Sigmoid colon (tissue), 7 donors: ENCODE measurements around the gene GABBR2. TPM values are rescaled to one million over a fixed set of nuclear protein-coding genes. Genes with fewer than 3 reads are reported as not detected.

Experiments
- DNase-seq: peaks from one replicate; pipeline ENCODE4 v3.0.0-alpha.2; 2019
- H3K27ac ChIP-seq, 4 donors: fragments of 200-600 bp; sonication (generic); one replicate each; pipeline ENCODE4 v1.5.1; 2016 to 2019; ENCODE audit warnings: mild to moderate bottlenecking in 1 of 4
- H3K27me3 ChIP-seq, 3 donors: fragments of 200-600 bp; sonication (generic); one replicate each; pipeline ENCODE4 v1.5.1; 2019; ENCODE audit warnings: mild to moderate bottlenecking in 1 of 3
- H3K36me3 ChIP-seq, 4 donors: fragments of 200-600 bp; sonication (generic); one replicate each; pipeline ENCODE4 v1.5.1; 2016 to 2019
- H3K4me1 ChIP-seq, 4 donors: fragments of 200-600 bp; sonication (generic); one replicate each; pipeline ENCODE4 v1.5.1; 2017 to 2019
- H3K4me3 ChIP-seq, 4 donors: fragments of 200-600 bp; sonication (generic); one replicate each; pipeline ENCODE4 v1.5.1; 2017 to 2019; ENCODE audit warnings: mild to moderate bottlenecking in 2 of 4, moderate library complexity in 1 of 4
- H3K9me3 ChIP-seq, 4 donors: fragments of 200-600 bp in 3 of 4; sonication (generic) in 3 of 4; one replicate each; pipeline versions ENCODE4 v1.5.1 to v1.6.1; 2013 to 2019
- CTCF ChIP-seq, 4 experiments: fragments of 450-650 bp in 3 of 4; fragments of 200-600 bp in 1 of 4; IDR thresholded peaks; one replicate each; pipeline ENCODE4 v1.5.1; 2016 to 2019; ENCODE audit warnings: antibody characterized with exemption in 4 of 4, mild to moderate bottlenecking in 3 of 4, moderate library complexity in 2 of 4
- EP300 ChIP-seq, 4 donors: sonication (generic); formaldehyde crosslinking; IDR thresholded peaks; one replicate each; pipeline ENCODE4 v1.6.1; 2017; ENCODE audit warnings: antibody characterized with exemption in 4 of 4
- POLR2A ChIP-seq, 2 donors: fragments of 450-650 bp; IDR thresholded peaks; one replicate each; pipeline ENCODE4 v1.6.1; 2016; ENCODE audit warnings: antibody characterized with exemption in 2 of 2, mild to moderate bottlenecking in 2 of 2, moderate library complexity in 2 of 2
- POLR2AphosphoS5 ChIP-seq, 4 donors: sonication (generic); formaldehyde crosslinking; IDR thresholded peaks; one replicate each; pipeline ENCODE4 v1.6.1; 2017; ENCODE audit warnings: antibody characterized with exemption in 4 of 4
- WGBS, 2 donors: extraction: QIAGEN DNeasy Blood & Tissue Kit; methylation state at CpG; one replicate each; pipeline ENCODE4 v1.1.7; 2013; 5-methylcytosine and 5-hydroxymethylcytosine counted together
- intact Hi-C: fragments of 100-400 bp; cut with DNase I; formaldehyde crosslinking; loops from one replicate; pipeline ENCODE4 v1.15.1; 2023
- polyA plus RNA-seq, 3 donors: library from polyadenylated mRNA; stranded (reverse); fragments of 200-250 nt; gene quantifications; one replicate each; pipeline ENCODE4 v1.2.3, GENCODE V29; 2013
- total RNA-seq, 4 donors: library from RNA; depleted of rRNA; stranded (reverse); fragments of >200 nt; gene quantifications; one replicate each; pipeline ENCODE4 v1.1.0, GENCODE V29; 2016
- donor health status: healthy with polysubstance abuse.
- donor health status: Bipolar disorder and iron deficiency.
- donor health status: healthy.

GABBR2 gene
- total and polyA plus RNA-seq, 7 donors: under 0.01 to 0.04 (median under 0.01) TPM; not detected in 4

DNA sequence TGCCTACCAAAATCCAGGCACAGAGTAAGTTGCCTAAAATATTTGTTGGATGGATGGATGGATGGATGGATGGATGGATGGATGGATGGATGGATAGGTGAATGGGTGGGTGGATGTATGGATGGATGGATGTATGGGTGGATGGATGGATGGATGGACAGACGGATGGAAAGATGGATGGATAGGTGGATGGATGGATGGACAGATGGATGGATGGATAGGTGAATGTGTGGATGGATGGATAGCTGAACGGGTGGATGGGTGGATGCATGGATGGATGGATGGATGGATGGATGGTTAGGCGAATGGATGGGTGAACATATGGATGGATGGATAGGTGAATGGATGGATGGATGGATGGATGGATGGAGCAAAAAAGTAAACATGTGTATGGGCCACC is 131.9 kb downstream of the GABBR2 start:
- no peaks in the 10 kb centered on the region for H3K27me3 ChIP-seq
- H3K36me3 ChIP-seq: no peaks in the 10 kb centered on the region
- DNase-seq: no peak
- no peaks in the 10 kb centered on the region for H3K4me1 ChIP-seq
- WGBS, 2 donors: 91 to 94% methylated on average over 3 of the region's 3 CpGs
- TF ChIP-seq POLR2A (IDR thresholded peaks at IDR 0.05) (no peak), POLR2AphosphoS5 (IDR thresholded peaks at IDR 0.05) (no peak), EP300 (IDR thresholded peaks at IDR 0.05) (no peak), CTCF (IDR thresholded peaks at IDR 0.05) (no peak)
- H3K27ac ChIP-seq: no peak overlapping the region
- intact Hi-C loops: no loop called here
- H3K9me3 ChIP-seq: no peaks in the 10 kb centered on the region
- no peak overlapping the region for H3K4me3 ChIP-seq

GRCh38 chr9:98576354-98576753 is 132.4 kb downstream of the GABBR2 start:
- no peak overlapping the region for H3K4me3 ChIP-seq
- DNase-seq: no peak
- H3K27ac ChIP-seq: no peak overlapping the region
- WGBS, 2 donors: 78 to 90% methylated on average over 3 of the region's 3 CpGs
- no peaks in the 10 kb centered on the region for H3K36me3 ChIP-seq
- no peaks in the 10 kb centered on the region for H3K4me1 ChIP-seq
- H3K9me3 ChIP-seq: no peaks in the 10 kb centered on the region
- H3K27me3 ChIP-seq: no peaks in the 10 kb centered on the region
- intact Hi-C loops: no loop called here
- TF ChIP-seq EP300 (IDR thresholded peaks at IDR 0.05) (no peak), CTCF (IDR thresholded peaks at IDR 0.05) (no peak), POLR2A (IDR thresholded peaks at IDR 0.05) (no peak), POLR2AphosphoS5 (IDR thresholded peaks at IDR 0.05) (no peak)

DNA sequence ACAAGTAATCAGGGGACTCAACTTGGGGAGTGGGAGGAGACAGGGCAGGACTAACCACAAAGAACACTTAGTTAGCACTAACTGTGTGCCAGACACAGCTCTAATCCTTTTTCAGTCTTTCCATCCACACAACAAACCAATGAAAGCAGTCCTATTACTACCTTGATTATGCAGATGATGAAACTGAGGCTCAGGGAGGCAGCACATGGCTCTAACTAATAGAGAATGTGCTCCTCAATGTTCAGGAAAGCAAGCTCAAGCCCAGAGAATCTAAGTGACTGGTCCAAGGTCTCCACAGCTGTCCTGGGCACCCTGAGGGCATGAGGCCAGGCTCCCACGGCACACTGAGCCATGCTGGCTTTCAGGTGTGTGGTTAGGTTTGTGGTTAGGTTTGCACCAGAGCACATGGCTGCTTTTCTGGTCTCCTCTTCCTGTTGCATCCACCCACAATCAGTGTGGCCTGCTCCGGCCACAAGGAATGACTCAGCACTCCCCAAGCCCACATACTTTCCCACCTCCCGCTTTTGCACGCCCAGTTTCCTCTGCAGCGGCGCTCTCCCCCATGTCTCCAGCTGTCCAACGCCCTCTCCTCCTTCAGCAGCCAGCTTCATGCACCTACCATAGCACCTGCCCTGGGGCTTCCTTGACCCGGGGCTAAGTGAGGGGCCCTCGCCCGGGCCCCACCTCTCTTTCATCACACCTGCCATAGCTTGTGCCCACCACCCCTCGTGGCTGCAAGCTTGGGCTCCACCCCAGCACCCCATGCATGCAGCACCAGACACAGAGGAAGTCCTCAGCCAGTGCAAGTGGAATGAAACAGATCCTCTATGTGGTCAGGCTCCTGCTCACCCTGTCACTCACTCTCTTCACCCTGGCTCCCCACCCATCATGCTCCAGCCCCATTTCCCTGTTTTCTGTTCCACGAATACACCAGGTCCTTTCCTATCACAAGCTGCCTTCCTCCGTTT is 133.1 kb downstream of the GABBR2 start:
- Histone ChIP-seq H3K9me3 (no peaks in the 10 kb centered on the region), H3K4me1 (no peaks in the 10 kb centered on the region), H3K27me3 (no peaks in the 10 kb centered on the region), H3K27ac (no peak overlapping the region), H3K4me3 (no peak overlapping the region), H3K36me3 (no peaks in the 10 kb centered on the region)
- 43 to 67% methylated on average over 13 of the region's 13 CpGs for WGBS, 2 donors
- TF ChIP-seq CTCF (IDR thresholded peaks at IDR 0.05): no peak
- no peak for TF ChIP-seq POLR2A (IDR thresholded peaks at IDR 0.05)
- no peak for TF ChIP-seq POLR2AphosphoS5 (IDR thresholded peaks at IDR 0.05)
- no peak for TF ChIP-seq EP300 (IDR thresholded peaks at IDR 0.05)
- DNase-seq: no peak
- intact Hi-C loops: no loop called here

- no peak for DNase-seq
- Histone ChIP-seq H3K9me3 (no peaks in the 10 kb centered on the region), H3K36me3 (no peaks in the 10 kb centered on the region), H3K27ac (no peak overlapping the region), H3K4me1 (no peaks in the 10 kb centered on the region), H3K27me3 (no peaks in the 10 kb centered on the region), H3K4me3 (no peak overlapping the region)
- 83 to 85% methylated on average over 5 of the region's 5 CpGs for WGBS, 2 donors
- TF ChIP-seq POLR2A (IDR thresholded peaks at IDR 0.05): no peak
- intact Hi-C loops: no loop called here
Observed at GRCh38 chr9:98573749-98574278, 134.9 kb downstream of the GABBR2 start.

DNA sequence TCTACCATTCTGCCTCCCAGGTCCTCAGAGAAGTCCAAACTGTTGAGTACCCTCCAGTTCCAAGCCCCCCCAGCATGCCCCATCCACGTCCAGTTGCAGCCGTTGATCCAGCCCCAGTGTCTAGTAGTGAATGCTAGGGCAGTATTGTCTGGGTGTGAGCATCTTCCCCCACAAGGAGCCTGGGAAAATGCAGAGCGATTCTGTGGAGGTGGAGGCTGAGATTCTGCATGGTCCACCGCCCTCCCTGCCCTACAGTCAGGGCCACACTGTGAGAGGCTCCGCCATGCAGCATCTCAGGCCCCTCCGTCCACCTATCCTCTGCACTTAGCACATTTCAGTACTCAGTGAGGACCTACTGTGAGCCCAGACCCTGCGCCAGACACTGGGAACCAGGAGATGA is 135.9 kb downstream of the GABBR2 start:
- no peak for DNase-seq
- intact Hi-C loops: no loop called here
- 77 to 87% methylated on average over 7 of the region's 7 CpGs for WGBS, 2 donors

More for the DNA sequence above, 135.9 kb downstream of the GABBR2 start:
- no peak overlapping the region for H3K27ac ChIP-seq
- H3K4me1 ChIP-seq: no peaks in the 10 kb centered on the region
- no peak overlapping the region for H3K4me3 ChIP-seq
- H3K36me3 ChIP-seq: no peaks in the 10 kb centered on the region
- no peaks in the 10 kb centered on the region for H3K27me3 ChIP-seq
- TF ChIP-seq EP300 (IDR thresholded peaks at IDR 0.05) (no peak), CTCF (IDR thresholded peaks at IDR 0.05) (no peak)
- H3K9me3 ChIP-seq: no peaks in the 10 kb centered on the region
